GM19351 (cell line): ENCODE measurements around the gene TM4SF1.
"Not testable (repeated sequence)": the region's sequence is repeated elsewhere in the genome, so short reads cannot be mapped to it uniquely, and the experiment has no call there.

Experiments
- ATAC-seq: cut with Tn5 transposase; IDR thresholded peaks from one replicate; pipeline ENCODE4 v1.9.1; 2021; ENCODE audit warnings: mild to moderate bottlenecking, moderate library complexity; ENCODE audit not compliant: unreplicated experiment

The TM4SF1 gene

DNA sequence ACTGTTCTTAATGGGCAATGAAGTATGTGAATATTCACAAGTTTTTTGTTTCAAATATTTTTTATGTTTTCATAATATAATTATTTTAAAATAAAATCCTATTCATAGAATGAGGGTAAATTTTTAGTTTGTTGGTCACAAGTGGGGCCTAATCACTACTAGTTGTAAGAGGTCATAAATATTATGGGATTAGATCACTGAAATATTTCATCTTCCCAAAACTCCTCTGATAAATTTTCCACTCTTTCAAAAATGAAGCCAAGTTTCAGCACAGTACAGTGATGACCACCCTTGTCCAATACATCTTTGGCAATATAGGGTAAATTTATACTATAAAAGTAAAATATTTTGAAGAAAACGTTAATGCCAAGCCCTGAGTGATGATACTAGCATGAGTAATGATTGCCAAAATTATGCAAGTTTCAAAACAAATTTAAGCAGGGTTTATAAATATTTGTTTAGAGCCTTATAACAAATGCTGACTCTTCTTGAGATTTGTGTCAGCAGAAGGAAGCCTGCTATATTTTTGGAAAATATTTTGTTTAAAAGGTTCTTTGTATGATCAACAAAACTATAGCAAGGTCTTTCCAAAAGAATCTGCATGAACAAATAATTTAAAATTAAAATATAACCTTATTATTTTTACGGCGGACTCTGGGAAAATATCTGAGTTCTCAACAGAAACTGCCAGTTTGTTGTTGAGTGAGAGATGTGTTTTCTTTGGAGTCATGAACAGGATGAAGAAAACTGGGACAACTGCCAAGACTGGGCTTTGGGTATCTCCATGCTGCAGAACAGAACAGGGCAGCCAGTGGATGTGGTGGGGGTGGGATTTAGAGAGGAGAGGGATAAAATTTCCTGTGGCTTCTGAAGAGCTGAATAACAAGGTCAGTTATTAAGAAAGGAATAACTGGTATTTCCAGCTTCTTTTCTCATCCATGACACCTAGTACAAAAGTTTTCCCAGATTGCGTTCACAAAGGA lies 17.9 kb upstream of the TM4SF1 start:
- ATAC-seq = no peak

DNA sequence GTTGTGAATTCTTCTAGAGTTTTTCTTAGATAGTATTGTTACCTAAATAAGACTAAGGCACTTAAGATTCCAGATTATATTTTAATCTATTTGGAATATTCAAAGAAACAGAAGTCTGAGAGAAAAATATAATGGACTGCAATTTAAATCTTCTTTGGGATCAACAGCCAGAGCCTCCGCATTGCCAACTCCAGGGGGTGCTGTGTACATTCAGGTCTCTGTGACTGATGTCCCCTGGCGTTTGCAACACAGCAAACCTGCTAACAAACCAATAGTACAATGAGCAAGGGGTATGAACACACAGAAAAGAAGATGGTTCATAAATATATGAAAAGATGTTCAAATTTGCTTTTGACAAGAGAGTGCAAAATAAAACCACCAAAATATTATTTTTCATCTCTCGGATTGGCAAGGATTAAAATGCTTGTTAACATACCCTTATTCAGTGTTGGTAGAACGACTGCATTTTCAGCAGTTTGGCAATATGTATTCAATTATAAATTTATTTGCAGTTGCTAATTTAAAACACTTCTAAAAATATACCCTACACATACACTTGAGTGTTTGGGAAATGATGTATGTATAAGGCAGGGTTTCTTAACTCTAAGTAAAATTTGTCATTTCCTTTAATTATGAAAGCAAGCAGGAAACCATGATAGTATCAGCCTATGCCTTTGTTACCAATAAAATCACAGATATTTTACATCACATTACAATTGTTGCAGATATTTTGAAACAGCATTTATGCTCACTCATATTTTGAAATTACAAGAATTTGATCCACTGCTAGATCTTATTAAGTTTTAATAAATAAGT lies 16.1 kb upstream of the TM4SF1 start:
- peak; percentile 97 for ATAC-seq

- no peak for ATAC-seq
These were observed 14.5 kb upstream of the TM4SF1 start for GRCh38 chr3:149391960-149392359.

- no peak for ATAC-seq
These were observed 13.3 kb upstream of the TM4SF1 start for GRCh38 chr3:149390772-149391212.

DNA sequence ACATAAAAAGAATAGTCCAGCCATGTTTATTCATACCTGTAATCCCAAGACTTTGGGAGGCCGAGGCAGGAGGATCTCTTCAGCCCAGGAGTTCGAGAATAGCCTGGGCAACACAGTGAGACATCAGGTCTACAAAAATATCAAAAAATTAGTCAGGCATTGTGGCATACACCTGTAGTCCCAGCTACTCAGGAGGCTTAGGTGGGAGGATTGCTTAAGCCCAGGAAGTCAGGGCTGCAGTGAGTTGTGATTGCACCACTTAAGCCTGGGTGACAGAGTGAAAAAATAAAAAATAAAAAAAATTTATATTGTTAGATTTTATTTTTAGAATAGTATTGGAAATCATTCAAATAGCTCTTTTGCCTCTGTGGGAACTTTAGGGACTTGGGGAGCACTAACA lies 12.8 kb upstream of the TM4SF1 start:
- ATAC-seq = no peak

GRCh38 chr3:149388531-149389417 lies 11.3 kb upstream of the TM4SF1 start:
- ATAC-seq = no peak

GRCh38 chr3:149388001-149388440 lies 10.6 kb upstream of the TM4SF1 start:
- ATAC-seq = no peak

DNA sequence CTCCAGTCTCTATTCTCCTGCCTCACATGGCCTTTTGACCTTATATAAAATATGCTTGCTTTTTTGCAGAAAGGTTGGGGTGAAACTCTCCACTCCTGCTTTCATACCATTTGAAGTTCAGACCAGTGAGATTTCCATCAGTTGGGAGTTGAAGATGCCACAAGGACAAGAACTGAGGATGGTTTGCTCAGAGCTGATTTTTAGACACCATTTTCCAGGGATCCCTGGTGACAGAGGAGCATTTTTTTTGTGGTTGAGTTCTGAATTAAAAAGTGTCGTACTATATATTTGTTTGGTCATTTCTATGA lies 8.8 kb upstream of the TM4SF1 start:
- ATAC-seq = no peak

- no peak for ATAC-seq
These were observed 8.3 kb upstream of the TM4SF1 start for GRCh38 chr3:149385617-149386298.

DNA sequence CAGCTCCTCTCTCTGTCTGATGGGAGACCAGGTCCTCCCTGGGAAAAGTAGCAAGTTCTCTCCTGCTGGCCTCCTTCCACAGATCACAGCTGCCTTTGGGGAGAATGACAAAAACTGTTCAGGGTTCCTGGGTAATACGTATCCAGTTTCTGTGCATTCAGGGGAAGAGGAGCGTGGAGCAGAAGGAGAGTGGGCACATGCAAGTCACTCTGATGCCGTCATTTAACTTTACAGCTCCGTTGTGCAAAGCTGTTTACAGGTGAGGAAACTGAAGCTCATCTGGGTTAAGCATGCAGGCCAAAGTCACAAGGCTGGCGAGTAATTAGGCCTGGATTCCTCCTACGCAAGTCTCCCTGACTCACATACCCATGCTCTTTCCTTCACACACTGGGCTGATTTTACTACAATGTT lies 7.5 kb upstream of the TM4SF1 start:
- no peak for ATAC-seq

- no peak for ATAC-seq
These were observed 6.7 kb upstream of the TM4SF1 start for GRCh38 chr3:149384167-149384566.

DNA sequence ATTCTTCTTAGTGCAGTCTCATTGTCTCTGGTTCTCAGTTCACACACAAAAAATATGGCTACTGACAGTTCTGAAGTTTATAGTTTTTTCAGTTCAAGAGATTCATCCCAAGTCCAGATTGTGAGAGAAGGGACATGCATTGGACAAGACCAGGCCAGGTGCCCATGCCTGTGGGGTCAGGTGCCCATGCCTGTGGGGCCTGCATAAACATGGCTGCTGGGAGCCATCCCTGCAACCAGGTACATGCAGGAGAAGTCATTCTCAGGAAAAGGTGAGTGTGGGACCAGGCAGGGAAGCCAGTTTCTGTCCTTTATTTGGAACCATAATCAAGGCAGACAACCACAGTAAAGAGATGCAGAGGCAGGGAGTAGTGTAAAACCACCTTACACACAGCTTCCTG lies 6.3 kb upstream of the TM4SF1 start:
- no peak for ATAC-seq

DNA sequence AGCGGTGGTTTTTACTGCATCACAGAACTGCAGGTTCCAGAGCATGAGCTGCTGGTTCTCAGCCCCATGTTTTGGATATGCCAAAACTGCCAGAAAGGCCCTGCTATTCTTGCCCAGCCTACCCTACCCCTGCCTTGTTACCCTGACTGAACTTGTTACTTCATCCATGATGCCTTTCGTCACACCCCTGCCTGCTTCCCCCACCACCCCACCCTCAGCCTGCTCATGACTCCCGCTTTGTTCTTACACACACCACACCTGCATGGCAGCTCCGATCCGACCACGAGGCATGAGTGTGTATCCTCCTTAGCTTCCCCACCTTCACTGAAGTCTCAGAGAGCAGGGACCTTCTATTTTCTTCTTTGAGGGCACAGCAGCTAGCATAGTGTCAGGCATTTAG lies 5.1 kb upstream of the TM4SF1 start:
- ATAC-seq = no peak

DNA sequence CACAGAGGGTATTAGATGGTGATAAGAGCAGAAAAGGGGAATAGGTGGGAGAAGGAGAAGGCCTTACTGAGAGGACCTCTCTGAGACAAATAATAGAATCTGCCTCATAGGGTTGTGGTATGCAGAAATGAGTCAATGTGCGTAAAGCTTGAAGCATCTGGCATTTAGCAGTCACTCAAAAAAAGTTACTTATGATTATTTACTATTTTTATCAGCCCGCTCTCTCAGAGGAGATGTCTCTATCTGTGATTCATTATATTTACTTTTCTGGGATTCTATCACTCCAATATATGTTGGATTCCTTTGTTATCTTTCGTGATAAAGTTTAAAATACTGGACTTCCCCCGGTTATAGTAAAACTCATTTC lies 4.6 kb upstream of the TM4SF1 start:
- ATAC-seq = peak; percentile 81

DNA sequence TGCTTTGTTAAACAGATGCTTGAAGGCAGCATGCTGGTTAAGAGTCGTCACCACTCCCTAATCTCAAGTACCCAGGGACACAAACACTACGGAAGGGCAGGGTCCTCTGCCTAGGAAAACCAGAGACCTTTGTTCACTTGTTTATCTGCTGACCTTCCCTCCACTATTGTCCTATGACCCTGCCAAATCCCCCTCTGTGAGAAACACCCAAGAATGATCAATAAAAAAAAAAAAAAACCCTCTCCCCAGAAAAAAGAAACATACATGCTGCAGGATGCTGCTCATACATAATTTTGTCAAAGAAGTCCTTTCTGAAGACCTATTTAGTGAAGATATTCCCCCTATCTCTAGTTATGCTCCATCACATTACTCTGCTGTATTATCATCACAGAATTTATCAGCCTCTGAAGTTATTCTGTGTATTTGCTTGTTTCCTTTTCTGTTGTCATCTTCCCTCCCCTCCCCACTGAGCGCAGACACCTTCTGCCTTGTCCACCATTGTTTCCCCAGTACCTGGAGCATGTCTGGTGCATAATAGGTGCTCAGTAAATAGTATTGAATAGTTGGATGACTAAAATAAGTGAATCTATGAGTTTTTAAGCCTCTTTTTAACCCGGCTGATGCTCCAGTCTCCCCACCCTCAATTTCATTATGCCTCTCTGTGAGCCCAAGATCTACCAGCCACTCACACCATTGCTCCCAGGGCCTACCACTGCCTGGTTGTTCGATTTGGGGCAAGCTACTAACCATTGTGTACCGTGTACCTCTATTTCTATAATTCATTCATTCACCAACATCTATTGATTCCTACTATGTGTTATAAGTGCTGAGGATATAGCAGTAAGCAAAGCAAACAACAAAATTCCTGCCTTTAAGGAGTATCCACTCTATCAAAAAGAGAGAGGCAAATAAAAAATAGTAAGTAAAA lies 4.0 kb upstream of the TM4SF1 start:
- ATAC-seq = peak; percentile 6

DNA sequence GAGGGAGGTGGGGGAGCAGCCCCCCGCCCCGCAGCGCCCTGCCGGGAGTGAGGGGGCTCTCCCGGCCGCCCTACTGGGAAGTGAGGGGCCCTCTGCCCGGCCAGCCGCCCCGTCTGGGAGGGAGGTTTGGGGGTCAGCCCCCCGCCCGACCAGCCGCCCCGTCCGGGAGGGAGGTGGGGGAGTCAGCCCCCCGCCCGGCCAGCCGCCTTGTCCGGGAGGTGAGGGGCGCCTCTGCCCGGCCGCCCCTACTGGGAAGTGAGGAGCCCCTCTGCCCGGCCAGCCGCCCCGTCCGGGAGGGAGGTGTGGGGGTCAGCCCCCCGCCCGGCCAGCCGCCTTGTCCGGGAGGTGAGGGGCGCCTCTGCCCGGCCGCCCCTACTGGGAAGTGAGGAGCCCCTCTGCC lies 2.8 kb upstream of the TM4SF1 start:
- ATAC-seq = not testable (repeated sequence)

DNA sequence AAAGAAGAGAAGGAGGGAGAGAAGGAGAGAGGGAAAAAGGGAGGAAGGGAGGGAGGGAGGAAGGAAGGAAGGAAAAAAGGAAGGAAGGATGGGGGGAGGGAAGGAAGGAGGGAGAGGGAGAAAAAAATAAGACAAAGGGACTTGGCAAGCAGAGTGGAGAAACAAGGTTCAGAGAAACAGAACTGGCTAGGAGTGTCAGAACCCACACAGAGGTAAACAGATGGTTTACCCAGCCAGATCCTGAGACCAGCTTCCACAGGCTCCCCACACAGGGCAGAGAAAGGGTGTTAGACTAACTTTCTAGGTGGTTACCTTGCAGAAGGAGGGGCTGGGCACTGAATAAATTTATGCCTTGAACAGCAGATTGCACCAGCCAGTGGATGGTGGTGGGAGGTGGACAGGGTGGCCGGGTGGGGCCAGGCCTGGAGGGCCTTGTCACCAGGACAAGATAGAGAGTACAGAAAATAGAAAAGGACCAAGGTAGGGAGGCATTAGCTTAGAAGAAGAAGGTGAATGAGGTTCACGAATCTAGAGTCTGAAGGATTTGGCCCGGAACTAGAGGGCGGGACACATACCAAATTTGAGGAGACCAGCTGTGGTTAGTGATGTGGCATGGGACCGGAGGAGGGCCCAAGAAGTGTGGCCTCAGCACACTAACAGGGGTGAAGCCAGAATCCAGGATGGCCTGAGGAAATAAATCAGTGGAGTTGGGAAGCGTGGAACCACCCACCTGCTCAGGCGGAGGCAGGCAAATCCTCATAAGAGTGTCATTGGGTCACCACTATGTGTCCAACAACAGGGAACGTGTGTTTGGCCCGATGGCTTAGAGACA lies 1.2 kb upstream of the TM4SF1 start:
- no peak for ATAC-seq

GRCh38 chr3:149376718-149377407 lies 586 bp downstream of the TM4SF1 start:
- no peak for ATAC-seq
